CD14-positive monocyte (primary cell): Measurements from ENCODE around the gene BLTP3B. TPM values are rescaled to one million over a fixed set of nuclear protein-coding genes. Genes with fewer than 3 reads are reported as not detected.

Source experiments
- DNase-seq, 3 donors: peaks; one replicate each; pipeline ENCODE4 v3.0.0-alpha.2; 2011 to 2022
- H2AFZ ChIP-seq: 2 replicates; pipeline ENCODE4 v1.6.0; 2012; ENCODE audit warnings: mild to moderate bottlenecking, low read depth, low read length, inconsistent platforms; ENCODE audit not compliant: insufficient read depth, poor library complexity, severe bottlenecking
- H3K27ac ChIP-seq, 2 donors: 1 replicate in 1 of 2; 2 replicates in 1 of 2; pipeline ENCODE4 v1.5.1; 2012 to 2013; ENCODE audit warnings: low read length in 2 of 2, control low read depth in 1 of 2, inconsistent platforms in 1 of 2, low read depth in 1 of 2, mild to moderate bottlenecking in 1 of 2
- H3K27me3 ChIP-seq, 2 donors: one replicate each; pipeline versions ENCODE4 v1.6.0 to v1.6.1; 2011 to 2013; ENCODE audit warnings: low read length in 2 of 2; ENCODE audit not compliant: control insufficient read depth in 2 of 2, insufficient read depth in 2 of 2
- H3K36me3 ChIP-seq, 2 donors: replicated peaks in 1 of 2; 1 replicate in 1 of 2; 2 replicates in 1 of 2; pipeline versions ENCODE4 v1.5.1 to v1.6.1; 2012 to 2013; ENCODE audit warnings: low read length in 2 of 2, control low read depth in 1 of 2, inconsistent platforms in 1 of 2, mild to moderate bottlenecking in 1 of 2; ENCODE audit not compliant: insufficient read depth in 2 of 2, control insufficient read depth in 1 of 2
- H3K4me1 ChIP-seq, 2 donors: 1 replicate in 1 of 2; 2 replicates in 1 of 2; pipeline versions ENCODE4 v1.5.1 to v1.6.1; 2012 to 2013; ENCODE audit warnings: low read length in 2 of 2, control low read depth in 1 of 2, inconsistent platforms in 1 of 2, mild to moderate bottlenecking in 1 of 2, moderate library complexity in 1 of 2; ENCODE audit not compliant: insufficient read depth in 2 of 2, control insufficient read depth in 1 of 2
- H3K4me2 ChIP-seq: replicated peaks from 2 replicates; pipeline ENCODE3; 2012; ENCODE audit warnings: low read length, moderate library complexity, mild to moderate bottlenecking; ENCODE audit not compliant: poor library complexity, severe bottlenecking; ENCODE audit errors: extremely low read depth
- H3K4me3 ChIP-seq, 3 experiments: fragments of 200-600 bp in 1 of 3; sonication (generic) in 1 of 3; replicated peaks in 1 of 3; 1 replicate in 2 of 3; 2 replicates in 1 of 3; pipeline ENCODE4 v1.5.1; 2011 to 2013; ENCODE audit warnings: low read length in 3 of 3, mild to moderate bottlenecking in 3 of 3, control low read depth in 2 of 3, low read depth in 2 of 3, inconsistent platforms in 1 of 3, moderate library complexity in 1 of 3
- H3K79me2 ChIP-seq: 2 replicates; pipeline ENCODE4 v1.6.0; 2012; ENCODE audit warnings: mild to moderate bottlenecking, control low read depth, inconsistent platforms, low read length, moderate library complexity; ENCODE audit not compliant: insufficient read depth
- H3K9ac ChIP-seq: 2 replicates; pipeline ENCODE4 v1.6.0; 2017; ENCODE audit warnings: low read length, mild to moderate bottlenecking; ENCODE audit not compliant: insufficient read depth, poor library complexity, severe bottlenecking
- H3K9me3 ChIP-seq, 2 donors: replicated peaks in 1 of 2; 1 replicate in 1 of 2; 2 replicates in 1 of 2; pipeline versions ENCODE4 v1.5.1 to v1.6.1; 2012 to 2013; ENCODE audit warnings: low read length in 2 of 2, control low read depth in 1 of 2; ENCODE audit not compliant: control insufficient read depth in 1 of 2, insufficient read depth in 1 of 2
- H4K20me1 ChIP-seq: 2 replicates; pipeline ENCODE4 v1.6.0; 2012; ENCODE audit warnings: mild to moderate bottlenecking, low read length, control low read depth, moderate library complexity; ENCODE audit not compliant: insufficient read depth
- H3K27ac Mint-ChIP-seq, 7 donors: one replicate each; pipeline ENCODE4 v1.8.0; 2020; ENCODE audit warnings: mild to moderate bottlenecking in 7 of 7, mixed read lengths in 7 of 7, moderate library complexity in 6 of 7, inconsistent platforms in 2 of 7
- H3K27me3 Mint-ChIP-seq, 3 donors: one replicate each; pipeline ENCODE4 v1.8.0; 2021 to 2022; ENCODE audit warnings: low read depth in 3 of 3, mild to moderate bottlenecking in 3 of 3, mixed read lengths in 3 of 3, moderate library complexity in 3 of 3, inconsistent platforms in 1 of 3
- H3K36me3 Mint-ChIP-seq, 2 donors: one replicate each; pipeline ENCODE4 v1.8.0; 2020; ENCODE audit warnings: mixed read lengths in 2 of 2, inconsistent platforms in 1 of 2, mild to moderate bottlenecking in 1 of 2
- H3K4me1 Mint-ChIP-seq: one replicate; pipeline ENCODE4 v1.8.0; 2020; ENCODE audit warnings: mild to moderate bottlenecking, mixed read lengths
- H3K4me3 Mint-ChIP-seq, 2 donors: one replicate each; pipeline ENCODE4 v1.8.0; 2020; ENCODE audit warnings: mild to moderate bottlenecking in 2 of 2, mixed read lengths in 2 of 2, moderate library complexity in 1 of 2
- H3K9me3 Mint-ChIP-seq, 7 donors: one replicate each; pipeline ENCODE4 v1.8.0; 2020 to 2022; ENCODE audit warnings: mixed read lengths in 7 of 7, mild to moderate bottlenecking in 6 of 7, moderate library complexity in 6 of 7, inconsistent platforms in 2 of 7
- CTCF ChIP-seq: fragments of 200-600 bp; IDR thresholded peaks from one replicate; pipeline ENCODE4 v1.8.0; 2022; ENCODE audit warnings: antibody characterized with exemption, mild to moderate bottlenecking
- WGBS: methylation state at CpG from one replicate; pipeline ENCODE4 v1.1.5; 2013; ENCODE audit warnings: missing lambda C conversion rate; ENCODE audit not compliant: insufficient coverage; 5-methylcytosine and 5-hydroxymethylcytosine counted together
- intact Hi-C, 2 donors: fragments of 100-400 bp; cut with micrococcal nuclease; formaldehyde crosslinking; loops; one replicate each; pipeline versions ENCODE4 v1.15.0 to v1.15.1; 2023
- polyA plus RNA-seq, 3 donors: library from polyadenylated mRNA; depleted of rRNA in 1 of 3; unstranded in 2 of 3; stranded (reverse) in 1 of 3; fragments of 300-500 nt in 2 of 3; fragments of >200 nt in 1 of 3; fragmentation: Illumina TruSeq in 2 of 3; gene quantifications; 1 replicate in 2 of 3; 2 replicates in 1 of 3; pipeline ENCODE4 v1.2.3, GENCODE V29; 2012 to 2021

Gene BLTP3B
- polyA plus RNA-seq, 3 donors, result 22.0 to 42.5 (median 33.4) TPM

GRCh38 chr12:100157427-100157821, 14.8 kb upstream of the BLTP3B start:
- 94% methylated on average over 8 of the region's 8 CpGs for WGBS
- no peak overlapping the region for H3K4me2 ChIP-seq

GRCh38 chr12:100156731-100157426, 14.2 kb upstream of the BLTP3B start:
- H3K36me3 Mint-ChIP-seq, result no peaks in the 10 kb centered on the region
- no peak overlapping the region for H3K9ac ChIP-seq
- no peak overlapping the region for H2AFZ ChIP-seq
- no peak overlapping the region for H3K4me3 ChIP-seq
- H3K9me3 Mint-ChIP-seq, result no peaks in the 10 kb centered on the region
- peaks cover 0 to 4% (median 3%) of the 10 kb centered on the region in 3 donors for H3K27me3 Mint-ChIP-seq
- peak overlapping the region in 1 of 7 donors; percentile 27 for H3K27ac Mint-ChIP-seq
- H3K4me3 Mint-ChIP-seq, result no peak overlapping the region
- H3K4me1 Mint-ChIP-seq, result peaks cover 4% of the 10 kb centered on the region
- H3K79me2 ChIP-seq, result no peaks in the 10 kb centered on the region
- H4K20me1 ChIP-seq, result no peaks in the 10 kb centered on the region
- no peaks in the 10 kb centered on the region for H3K36me3 ChIP-seq
- no peaks in the 10 kb centered on the region for H3K9me3 ChIP-seq
- WGBS, result 89% methylated on average over 8 of the region's 11 CpGs
- DNase-seq, result no peak
- no peak overlapping the region for H3K27ac ChIP-seq
- H3K4me2 ChIP-seq, result no peak overlapping the region
- no peaks in the 10 kb centered on the region for H3K4me1 ChIP-seq
- H3K27me3 ChIP-seq, result no peaks in the 10 kb centered on the region
- no peak for TF ChIP-seq CTCF
- intact Hi-C loops, result no loop called here

More at GRCh38 chr12:100157427-100157821, 14.8 kb upstream of the BLTP3B start:
- Histone ChIP-seq H3K9me3 (no peaks in the 10 kb centered on the region), H3K27ac (no peak overlapping the region), H3K9ac (no peak overlapping the region), H3K27me3 (no peaks in the 10 kb centered on the region), H3K36me3 (no peaks in the 10 kb centered on the region), H3K4me3 (no peak overlapping the region), H3K4me1 (no peaks in the 10 kb centered on the region), H3K79me2 (no peaks in the 10 kb centered on the region), H4K20me1 (no peaks in the 10 kb centered on the region), H2AFZ (no peak overlapping the region)
- TF ChIP-seq CTCF, result no peak
- Mint-ChIP-seq H3K36me3 (no peaks in the 10 kb centered on the region), H3K9me3 (no peaks in the 10 kb centered on the region), H3K27me3 (peaks cover 0 to 4% (median 3%) of the 10 kb centered on the region in 3 donors), H3K4me1 (peaks cover 4% of the 10 kb centered on the region), H3K27ac (peak overlapping the region in 1 of 7 donors; percentile 66), H3K4me3 (no peak overlapping the region)
- intact Hi-C loops, result no loop called here
- no peak for DNase-seq
